ENCODE data around the gene CEP164. TPM values are rescaled to one million over a fixed set of nuclear protein-coding genes. Genes with fewer than 3 reads are reported as not detected.

Gene CEP164
- total RNA-seq, 1 experiment from 2014 or later: 31.0 TPM

DNA sequence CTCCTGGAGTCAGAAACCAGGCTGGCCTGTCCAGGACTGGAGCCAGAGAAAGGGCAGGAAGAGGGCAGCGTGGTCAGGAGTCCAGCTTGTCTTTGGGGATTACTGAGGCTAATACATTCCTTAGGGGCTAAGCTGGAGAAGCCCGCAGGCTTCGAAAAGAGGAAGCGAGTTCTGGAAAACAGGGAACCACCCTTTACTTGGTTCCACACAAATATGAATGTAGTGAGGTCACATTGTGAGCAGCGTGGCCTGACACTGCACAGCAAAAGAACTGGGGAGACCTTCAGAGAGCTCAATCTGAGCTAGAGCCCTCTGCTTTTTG is 132.3 kb downstream of the CEP164 start:
- DNase-seq (ENCODE audit: low read depth): no peak

DNA sequence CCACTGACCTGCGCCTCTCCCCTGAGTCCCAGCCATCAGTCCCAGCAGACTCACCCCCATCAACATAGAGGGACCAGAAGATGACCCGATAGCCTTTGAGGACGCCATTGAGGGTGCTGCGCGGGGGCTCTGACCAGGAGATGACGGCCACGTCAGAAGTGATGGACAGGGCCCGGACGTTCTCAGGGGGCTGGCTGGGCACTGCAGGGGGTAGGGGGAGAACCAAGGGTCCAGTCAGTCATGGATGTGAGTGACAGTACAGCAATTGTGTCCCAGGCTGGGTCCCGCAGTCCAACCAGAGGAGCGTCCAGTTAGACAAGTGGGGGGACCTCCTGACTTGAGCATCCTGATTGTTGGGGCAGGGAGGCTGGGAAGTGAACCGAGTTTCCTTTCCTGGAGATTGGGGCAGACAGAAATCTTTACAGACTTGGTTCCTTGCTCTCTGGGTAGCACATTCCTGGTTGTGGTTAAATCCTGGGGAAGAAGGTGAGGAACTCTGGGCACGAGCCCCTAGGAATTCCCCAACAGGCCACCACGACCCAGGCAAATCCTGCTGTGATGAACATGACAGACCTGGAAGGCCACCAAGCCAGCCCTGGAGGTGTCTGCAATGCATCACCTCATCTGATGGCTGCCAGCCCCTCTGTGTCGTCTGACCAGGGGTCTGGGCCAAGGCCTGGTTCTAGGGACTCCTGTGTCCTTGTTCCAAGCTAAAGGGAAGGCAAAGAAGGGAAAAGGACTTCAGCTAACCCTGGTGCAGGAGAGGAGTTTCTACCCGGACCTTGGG is 133.9 kb downstream of the CEP164 start:
- no peak for DNase-seq (ENCODE audit: low read depth)

DNA sequence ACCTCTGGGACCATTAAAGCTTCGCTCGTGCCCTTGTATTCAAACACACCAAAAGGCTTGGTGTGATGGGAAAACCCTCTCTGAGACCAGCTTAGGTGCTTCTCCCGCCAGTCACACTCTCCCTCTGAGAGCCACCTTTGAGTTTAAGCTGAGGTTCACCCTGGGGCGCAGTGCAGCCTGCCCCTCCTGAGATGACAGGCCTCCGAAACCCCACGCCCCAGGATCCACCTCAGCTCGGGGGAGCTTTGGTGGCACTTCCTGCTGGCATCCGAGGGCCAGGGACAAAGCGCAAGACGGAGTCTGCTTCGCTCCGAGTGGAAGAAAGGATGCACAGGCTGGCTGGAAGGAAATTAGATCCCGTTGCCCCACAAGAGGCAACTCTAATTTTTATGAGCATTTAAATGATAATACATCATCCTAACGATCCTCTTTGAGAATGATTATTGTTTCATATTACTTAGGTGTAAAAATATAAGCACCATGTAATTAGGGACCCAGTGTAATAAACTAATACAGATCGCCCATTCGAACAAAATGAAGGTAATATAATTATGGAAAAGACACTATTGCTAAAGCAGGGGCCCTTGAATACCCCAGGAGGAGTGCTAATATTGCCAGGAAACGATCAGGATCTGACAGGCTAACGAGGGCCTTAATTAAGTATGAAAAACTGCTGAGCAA is 134.7 kb downstream of the CEP164 start:
- no peak for DNase-seq (ENCODE audit: low read depth)

DNA sequence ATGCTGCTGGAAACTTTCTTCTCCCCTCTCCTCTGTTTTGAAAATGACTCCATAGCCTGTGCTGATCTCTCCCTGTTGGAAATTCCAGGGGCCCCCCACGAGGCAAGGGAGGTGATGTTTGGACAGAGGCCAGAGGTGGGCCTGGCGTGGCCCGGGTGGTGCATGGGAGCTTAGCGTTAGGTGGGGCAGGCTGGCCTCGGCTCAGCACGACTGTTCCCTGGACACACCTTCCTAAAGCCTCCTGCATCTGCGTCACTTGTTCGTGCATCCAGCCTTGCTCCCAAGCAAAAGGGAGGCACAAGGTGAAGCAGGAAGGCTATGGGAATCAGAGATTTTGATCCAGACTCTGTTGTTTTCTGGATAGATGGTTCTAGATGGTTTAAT is 135.2 kb downstream of the CEP164 start:
- no peak for DNase-seq (ENCODE audit: low read depth)

Other genes starting within 250 kb of the CEP164 start
- gene SIK3, start 229.4 kb upstream of the CEP164 start, total RNA-seq (2014; rRNA removed; shearing (Covaris generic)): 8.2 and 9.7 TPM in 2 replicates
- gene PAFAH1B2, start 183.6 kb upstream of the CEP164 start, total RNA-seq (2014; rRNA removed; shearing (Covaris generic)): 112 and 123 TPM in 2 replicates
- gene SIDT2, start 149.1 kb upstream of the CEP164 start, total RNA-seq (2014; rRNA removed; shearing (Covaris generic)): 3.3 and 5.1 TPM in 2 replicates
- gene TAGLN, start 128.5 kb upstream of the CEP164 start, total RNA-seq (2014; rRNA removed; shearing (Covaris generic)): 214 and 246 TPM in 2 replicates
- 33.7 and 38.0 TPM in 2 replicates for gene PCSK7, start 95.8 kb upstream of the CEP164 start, total RNA-seq (2014; rRNA removed; shearing (Covaris generic))
- gene RNF214, start 95.2 kb upstream of the CEP164 start, total RNA-seq (2014; rRNA removed; shearing (Covaris generic)): 6.9 and 7.6 TPM in 2 replicates
- 1.4 and 2.9 TPM in 2 replicates for gene BACE1-AS, start 36.5 kb upstream of the CEP164 start, total RNA-seq (2014; rRNA removed; shearing (Covaris generic))
- gene BACE1, start 11.6 kb upstream of the CEP164 start, total RNA-seq (2014; rRNA removed; shearing (Covaris generic)): 9.3 and 14.8 TPM in 2 replicates